ENCODE measurements around the gene SRCAP.

Gene SRCAP

GRCh38 chr16:30659507-30660423 is 39.2 kb upstream of the SRCAP start:
- TF ChIP-seq, protein P1, sequence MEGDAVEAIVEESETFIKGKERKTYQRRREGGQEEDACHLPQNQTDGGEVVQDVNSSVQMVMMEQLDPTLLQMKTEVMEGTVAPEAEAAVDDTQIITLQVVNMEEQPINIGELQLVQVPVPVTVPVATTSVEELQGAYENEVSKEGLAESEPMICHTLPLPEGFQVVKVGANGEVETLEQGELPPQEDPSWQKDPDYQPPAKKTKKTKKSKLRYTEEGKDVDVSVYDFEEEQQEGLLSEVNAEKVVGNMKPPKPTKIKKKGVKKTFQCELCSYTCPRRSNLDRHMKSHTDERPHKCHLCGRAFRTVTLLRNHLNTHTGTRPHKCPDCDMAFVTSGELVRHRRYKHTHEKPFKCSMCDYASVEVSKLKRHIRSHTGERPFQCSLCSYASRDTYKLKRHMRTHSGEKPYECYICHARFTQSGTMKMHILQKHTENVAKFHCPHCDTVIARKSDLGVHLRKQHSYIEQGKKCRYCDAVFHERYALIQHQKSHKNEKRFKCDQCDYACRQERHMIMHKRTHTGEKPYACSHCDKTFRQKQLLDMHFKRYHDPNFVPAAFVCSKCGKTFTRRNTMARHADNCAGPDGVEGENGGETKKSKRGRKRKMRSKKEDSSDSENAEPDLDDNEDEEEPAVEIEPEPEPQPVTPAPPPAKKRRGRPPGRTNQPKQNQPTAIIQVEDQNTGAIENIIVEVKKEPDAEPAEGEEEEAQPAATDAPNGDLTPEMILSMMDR (IDR thresholded peaks at IDR 0.05; ENCODE audit: extremely low read depth, missing control alignments) = no peak
- DNase-seq (ENCODE audit: low spot score) = peak; percentile 50

DNA sequence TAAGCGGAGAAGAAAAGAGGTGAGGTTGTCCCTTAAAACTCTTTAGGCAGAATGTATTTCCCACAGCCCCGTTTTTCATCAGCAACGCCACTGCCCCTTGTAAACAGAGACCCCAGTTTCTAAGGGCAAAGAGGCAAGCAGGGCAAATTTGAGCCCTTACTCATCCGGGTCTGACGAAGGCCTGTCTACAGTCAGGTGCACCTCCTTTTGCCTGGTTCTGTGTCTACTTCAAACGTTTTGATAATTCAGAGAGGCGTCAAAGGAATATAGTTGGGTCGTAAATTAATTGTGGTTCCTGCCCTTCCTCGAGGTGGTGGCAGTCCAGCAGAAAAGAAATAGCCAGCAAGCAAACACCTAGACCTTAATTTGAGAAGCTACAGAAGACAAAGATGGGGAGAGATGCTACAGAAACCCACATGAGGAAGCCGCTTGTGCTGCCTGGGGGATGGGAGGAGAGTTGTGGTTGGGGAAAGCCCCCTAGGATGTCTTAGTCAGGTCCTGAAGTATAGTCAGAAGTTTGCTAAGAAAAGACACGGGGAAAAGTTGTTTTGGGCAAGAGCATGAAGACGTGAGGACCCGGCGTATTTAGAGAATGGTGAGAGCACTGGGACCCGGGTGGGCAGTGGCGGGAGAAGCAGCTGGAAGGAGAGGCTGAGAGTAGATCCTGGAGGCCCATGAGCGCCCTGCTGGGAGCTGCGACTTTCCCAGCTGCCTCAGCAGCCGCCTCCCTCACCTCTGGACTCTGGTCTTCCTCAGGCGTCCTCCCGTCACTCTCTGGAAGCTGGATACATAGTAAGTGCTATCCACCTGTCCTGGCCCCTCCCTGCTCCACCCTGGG is 38.3 kb upstream of the SRCAP start:
- DNase-seq (ENCODE audit: low spot score) = peak; percentile 88
- TF ChIP-seq, protein P1 (IDR thresholded peaks at IDR 0.05; ENCODE audit: extremely low read depth, missing control alignments) = no peak

GRCh38 chr16:30662449-30662848 is 36.5 kb upstream of the SRCAP start:
- no peak for DNase-seq (ENCODE audit: low spot score)
- TF ChIP-seq, protein P1 (IDR thresholded peaks at IDR 0.05; ENCODE audit: extremely low read depth, missing control alignments) = no peak

GRCh38 chr16:30663038-30663437 is 35.9 kb upstream of the SRCAP start:
- TF ChIP-seq, protein P1 (IDR thresholded peaks at IDR 0.05; ENCODE audit: extremely low read depth, missing control alignments) = no peak
- no peak for DNase-seq (ENCODE audit: low spot score)

DNA sequence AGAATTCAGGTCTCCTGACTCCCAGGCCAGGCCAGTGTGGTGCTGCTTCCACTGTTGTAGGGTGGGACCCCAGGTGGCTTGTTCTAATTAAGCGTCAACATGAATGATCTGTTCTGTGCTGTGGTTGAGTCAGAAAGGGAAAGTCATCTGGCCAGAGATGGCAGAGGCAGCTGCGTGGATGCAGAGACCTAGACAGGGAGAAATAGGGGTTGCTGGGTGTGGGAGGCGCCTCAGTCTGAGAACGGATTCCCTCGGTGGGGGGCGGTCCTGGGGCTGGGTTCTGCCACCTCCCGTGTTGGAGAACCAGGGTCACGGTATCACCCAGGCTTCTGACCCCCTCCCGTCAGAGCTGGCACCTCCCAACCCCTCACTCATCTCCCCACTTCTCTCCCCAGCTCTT is 35.2 kb upstream of the SRCAP start:
- peak; percentile 30 for DNase-seq (ENCODE audit: low spot score)
- TF ChIP-seq, protein P1 (IDR thresholded peaks at IDR 0.05; ENCODE audit: extremely low read depth, missing control alignments) = no peak

DNA sequence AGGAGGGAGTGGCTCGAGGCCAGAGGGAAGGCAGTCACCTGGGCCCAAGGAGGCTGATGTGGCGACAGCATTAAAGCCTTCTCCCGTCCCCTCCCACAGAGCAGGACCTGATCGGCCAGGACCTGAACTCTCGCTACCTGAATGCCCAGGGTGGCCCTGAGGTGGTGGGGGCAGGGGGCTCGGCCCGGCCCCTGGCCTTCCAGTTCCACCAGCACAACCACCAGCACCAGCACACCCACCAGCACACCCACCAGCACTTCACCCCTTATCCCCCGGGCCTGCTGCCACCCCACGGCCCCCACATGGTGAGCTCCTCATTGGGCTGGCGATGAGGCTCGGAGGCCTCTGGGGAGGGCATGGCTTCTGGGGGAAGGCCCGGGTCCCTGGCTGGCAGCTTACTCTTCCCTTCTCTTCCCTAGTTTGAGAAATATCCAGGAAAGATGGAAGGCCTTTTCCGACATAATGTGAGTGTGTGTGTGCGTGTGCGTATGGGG is 34.3 kb upstream of the SRCAP start:
- TF ChIP-seq, protein P1 (IDR thresholded peaks at IDR 0.05; ENCODE audit: extremely low read depth, missing control alignments) = no peak
- peak; percentile 26 for DNase-seq (ENCODE audit: low spot score)
